Keratinocyte (primary cell): Measurements from ENCODE around the gene CXorf58.
"Not testable (repeated sequence)": the region's sequence is repeated elsewhere in the genome, so short reads cannot be mapped to it uniquely, and the experiment has no call there.

Source experiments
- CTCF ChIP-seq, 3 experiments: IDR thresholded peaks in 1 of 3; conservative IDR thresholded peaks in 1 of 3; optimal IDR thresholded peaks in 1 of 3; 2 replicates in 2 of 3; 3 replicates in 1 of 3; pipeline versions ENCODE3 to v1.5.1; 2011; ENCODE audit warnings: low read length in 3 of 3, mild to moderate bottlenecking in 3 of 3, moderate library complexity in 2 of 3, control low read depth in 1 of 3, inconsistent platforms in 1 of 3; ENCODE audit not compliant: insufficient read depth in 2 of 3; ENCODE audit errors: extremely low read depth in 1 of 3
- EZH2 ChIP-seq: IDR thresholded peaks from one replicate; pipeline ENCODE4 v1.6.1; 2012; ENCODE audit warnings: inconsistent platforms, mild to moderate bottlenecking, low read length, moderate library complexity

GRCh38 chrX:23859238-23859637 lies 48.6 kb upstream of the CXorf58 start:
- TF ChIP-seq CTCF (optimal IDR thresholded peaks at IDR 0.05 in 1 of 3, IDR thresholded peaks at IDR 0.05 in 1 of 3, conservative IDR thresholded peaks at IDR 0.05 in 1 of 3; ENCODE audit: extremely low read depth in 1 of 3, insufficient read depth in 2 of 3, low read length in 3 of 3); EZH2: not testable (repeated sequence)
